Fibroblast of villous mesenchyme (primary cell): ENCODE results near the gene PRKN. TPM values are rescaled to one million over a fixed set of nuclear protein-coding genes. Genes with fewer than 3 reads are reported as not detected.

ENCODE experiments used
- DNase-seq: peaks from one replicate; pipeline ENCODE4 v3.0.0-alpha.2; 2010; ENCODE audit warnings: low read depth
- H3K4me3 ChIP-seq: 2 replicates; pipeline ENCODE4 v1.5.1; 2011; ENCODE audit warnings: low read depth, mild to moderate bottlenecking, low read length
- total RNA-seq: library from RNA; depleted of rRNA; stranded (reverse); fragments of >200 nt; gene quantifications from 2 replicates; pipeline ENCODE4 v1.2.3, GENCODE V29; 2012
- TF ChIP-seq, protein P1 (sequence below): IDR thresholded peaks from 2 replicates; pipeline ENCODE4 v1.5.1; 2012; ENCODE audit warnings: low read depth, mild to moderate bottlenecking, low read length; ENCODE audit not compliant: insufficient read depth

Gene PRKN
- total RNA-seq, 1 donor, result 2.2 TPM

DNA sequence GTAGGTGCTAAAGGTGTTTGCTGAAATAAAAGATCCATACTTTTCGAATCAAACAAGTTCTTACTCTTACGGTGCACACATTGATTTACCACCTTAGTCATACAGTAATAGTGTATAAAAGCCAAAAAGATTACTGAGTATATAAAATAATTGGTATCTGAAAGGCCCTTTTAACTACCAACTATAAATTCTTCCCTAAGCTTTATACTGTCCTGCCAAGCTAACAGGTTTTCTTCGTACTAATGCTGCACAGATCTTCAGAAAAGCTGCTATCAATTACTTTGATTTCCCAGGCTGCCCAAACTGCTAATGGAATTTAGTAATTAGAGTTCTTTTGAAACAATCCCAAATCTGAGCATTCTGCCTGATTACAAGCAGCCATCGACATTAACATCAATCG, 97.5 kb downstream of the PRKN start:
- no peak for DNase-seq
- H3K4me3 ChIP-seq, result no peak overlapping the region
- TF ChIP-seq, protein P1, sequence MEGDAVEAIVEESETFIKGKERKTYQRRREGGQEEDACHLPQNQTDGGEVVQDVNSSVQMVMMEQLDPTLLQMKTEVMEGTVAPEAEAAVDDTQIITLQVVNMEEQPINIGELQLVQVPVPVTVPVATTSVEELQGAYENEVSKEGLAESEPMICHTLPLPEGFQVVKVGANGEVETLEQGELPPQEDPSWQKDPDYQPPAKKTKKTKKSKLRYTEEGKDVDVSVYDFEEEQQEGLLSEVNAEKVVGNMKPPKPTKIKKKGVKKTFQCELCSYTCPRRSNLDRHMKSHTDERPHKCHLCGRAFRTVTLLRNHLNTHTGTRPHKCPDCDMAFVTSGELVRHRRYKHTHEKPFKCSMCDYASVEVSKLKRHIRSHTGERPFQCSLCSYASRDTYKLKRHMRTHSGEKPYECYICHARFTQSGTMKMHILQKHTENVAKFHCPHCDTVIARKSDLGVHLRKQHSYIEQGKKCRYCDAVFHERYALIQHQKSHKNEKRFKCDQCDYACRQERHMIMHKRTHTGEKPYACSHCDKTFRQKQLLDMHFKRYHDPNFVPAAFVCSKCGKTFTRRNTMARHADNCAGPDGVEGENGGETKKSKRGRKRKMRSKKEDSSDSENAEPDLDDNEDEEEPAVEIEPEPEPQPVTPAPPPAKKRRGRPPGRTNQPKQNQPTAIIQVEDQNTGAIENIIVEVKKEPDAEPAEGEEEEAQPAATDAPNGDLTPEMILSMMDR, result no peak

DNA sequence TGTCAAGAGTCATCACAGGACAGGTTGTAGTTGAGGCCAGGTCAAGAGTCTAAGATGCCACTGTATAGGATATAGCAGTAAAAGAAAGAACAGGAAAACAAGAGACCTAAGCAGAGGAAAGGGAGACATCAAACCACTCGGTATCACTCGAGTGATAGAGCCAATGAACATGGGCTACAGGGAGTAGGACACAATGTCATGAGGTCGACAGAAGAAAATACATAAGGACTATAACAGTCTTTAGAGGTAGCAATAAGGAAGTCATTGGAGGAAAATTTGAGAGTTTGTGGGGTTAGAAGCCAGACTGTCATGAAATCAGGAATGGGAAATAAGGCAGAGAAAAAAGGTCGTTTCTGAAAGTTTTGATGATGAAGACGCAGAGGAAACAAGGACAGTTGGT, 99.7 kb downstream of the PRKN start:
- no peak overlapping the region for H3K4me3 ChIP-seq
- DNase-seq, result no peak
- TF ChIP-seq, protein P1, result no peak

- DNase-seq, result no peak
- no peak overlapping the region for H3K4me3 ChIP-seq
- TF ChIP-seq, protein P1, result no peak
Observed at GRCh38 chr6:162627362-162627761, 100.2 kb downstream of the PRKN start.

DNA sequence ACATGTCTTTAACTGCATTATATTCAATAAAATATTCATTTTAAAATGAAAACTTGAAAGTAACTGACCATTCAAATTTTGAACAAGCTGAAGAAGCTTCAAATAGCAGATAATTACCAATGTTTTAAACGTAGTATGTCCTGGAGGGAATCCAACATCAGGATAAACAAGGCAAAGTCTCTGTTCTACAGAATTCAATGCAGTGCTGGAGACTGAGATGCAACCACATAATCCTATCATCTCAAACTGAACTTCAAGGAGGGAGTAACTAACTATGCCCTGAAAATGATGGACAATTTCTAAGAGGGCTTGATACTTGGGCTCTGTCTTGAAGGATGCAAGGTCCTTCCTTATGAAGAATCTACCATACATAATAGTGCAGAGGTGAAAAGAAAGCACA, 100.7 kb downstream of the PRKN start:
- H3K4me3 ChIP-seq, result no peak overlapping the region
- DNase-seq, result no peak
- TF ChIP-seq, protein P1, result no peak

GRCh38 chr6:162625846-162626540, 101.6 kb downstream of the PRKN start:
- TF ChIP-seq, protein P1, result no peak
- DNase-seq, result peak; percentile 1
- H3K4me3 ChIP-seq, result no peak overlapping the region

DNA sequence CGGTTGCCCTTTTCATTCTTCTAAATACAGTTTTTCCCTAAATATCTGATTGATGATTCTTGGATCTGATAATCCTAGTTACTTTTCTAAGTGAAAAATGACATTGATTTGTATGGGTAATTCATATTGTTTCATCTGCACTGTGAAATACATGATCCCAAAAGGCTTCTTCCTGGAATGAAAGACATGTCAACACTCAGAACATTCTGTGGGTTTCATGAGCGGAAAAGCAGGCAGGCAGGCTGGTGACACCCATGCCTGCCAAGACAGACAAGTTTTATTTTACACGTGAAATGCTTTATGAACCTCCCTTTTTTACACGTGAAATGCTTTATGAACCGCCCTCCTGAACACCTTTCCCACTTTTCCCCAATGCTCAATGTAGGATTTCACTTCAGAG, 105.0 kb downstream of the PRKN start:
- no peak for DNase-seq
- TF ChIP-seq, protein P1, result no peak
- no peak overlapping the region for H3K4me3 ChIP-seq

GRCh38 chr6:162621246-162621645, 106.3 kb downstream of the PRKN start:
- peak; percentile 10 for DNase-seq
- H3K4me3 ChIP-seq, result no peak overlapping the region
- TF ChIP-seq, protein P1, result no peak
